ENCODE measurements around the gene MICAL2.

The MICAL2 gene

DNA sequence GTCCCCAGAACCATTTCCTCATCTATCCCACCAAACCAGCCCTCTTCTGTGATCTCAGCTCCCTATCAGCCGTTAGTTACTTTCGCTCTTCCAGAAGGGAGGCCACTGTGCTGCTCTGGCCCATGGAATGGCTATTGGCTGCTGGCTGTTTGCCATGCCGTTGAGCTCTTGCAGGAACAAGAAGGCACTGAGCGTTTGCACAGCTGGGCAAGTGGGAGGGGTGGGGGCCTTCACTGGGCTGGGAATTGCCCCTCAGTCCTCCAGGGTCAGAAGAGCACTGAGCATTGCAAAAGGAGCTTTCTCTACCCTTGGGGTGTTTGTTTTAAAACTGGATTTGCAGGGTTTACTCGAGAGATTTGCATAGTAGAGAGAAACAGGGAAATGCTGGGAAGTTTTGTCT, 137.9 kb downstream of the MICAL2 start:
- peak; percentile 72 for DNase-seq (ENCODE audit: low read depth)
- TF ChIP-seq, protein P1, sequence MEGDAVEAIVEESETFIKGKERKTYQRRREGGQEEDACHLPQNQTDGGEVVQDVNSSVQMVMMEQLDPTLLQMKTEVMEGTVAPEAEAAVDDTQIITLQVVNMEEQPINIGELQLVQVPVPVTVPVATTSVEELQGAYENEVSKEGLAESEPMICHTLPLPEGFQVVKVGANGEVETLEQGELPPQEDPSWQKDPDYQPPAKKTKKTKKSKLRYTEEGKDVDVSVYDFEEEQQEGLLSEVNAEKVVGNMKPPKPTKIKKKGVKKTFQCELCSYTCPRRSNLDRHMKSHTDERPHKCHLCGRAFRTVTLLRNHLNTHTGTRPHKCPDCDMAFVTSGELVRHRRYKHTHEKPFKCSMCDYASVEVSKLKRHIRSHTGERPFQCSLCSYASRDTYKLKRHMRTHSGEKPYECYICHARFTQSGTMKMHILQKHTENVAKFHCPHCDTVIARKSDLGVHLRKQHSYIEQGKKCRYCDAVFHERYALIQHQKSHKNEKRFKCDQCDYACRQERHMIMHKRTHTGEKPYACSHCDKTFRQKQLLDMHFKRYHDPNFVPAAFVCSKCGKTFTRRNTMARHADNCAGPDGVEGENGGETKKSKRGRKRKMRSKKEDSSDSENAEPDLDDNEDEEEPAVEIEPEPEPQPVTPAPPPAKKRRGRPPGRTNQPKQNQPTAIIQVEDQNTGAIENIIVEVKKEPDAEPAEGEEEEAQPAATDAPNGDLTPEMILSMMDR (IDR thresholded peaks at IDR 0.05; ENCODE audit: insufficient read depth, low read depth, low read length, missing control alignments) = no peak
- no peak overlapping the region for H3K4me3 ChIP-seq (ENCODE audit: low read length)

DNA sequence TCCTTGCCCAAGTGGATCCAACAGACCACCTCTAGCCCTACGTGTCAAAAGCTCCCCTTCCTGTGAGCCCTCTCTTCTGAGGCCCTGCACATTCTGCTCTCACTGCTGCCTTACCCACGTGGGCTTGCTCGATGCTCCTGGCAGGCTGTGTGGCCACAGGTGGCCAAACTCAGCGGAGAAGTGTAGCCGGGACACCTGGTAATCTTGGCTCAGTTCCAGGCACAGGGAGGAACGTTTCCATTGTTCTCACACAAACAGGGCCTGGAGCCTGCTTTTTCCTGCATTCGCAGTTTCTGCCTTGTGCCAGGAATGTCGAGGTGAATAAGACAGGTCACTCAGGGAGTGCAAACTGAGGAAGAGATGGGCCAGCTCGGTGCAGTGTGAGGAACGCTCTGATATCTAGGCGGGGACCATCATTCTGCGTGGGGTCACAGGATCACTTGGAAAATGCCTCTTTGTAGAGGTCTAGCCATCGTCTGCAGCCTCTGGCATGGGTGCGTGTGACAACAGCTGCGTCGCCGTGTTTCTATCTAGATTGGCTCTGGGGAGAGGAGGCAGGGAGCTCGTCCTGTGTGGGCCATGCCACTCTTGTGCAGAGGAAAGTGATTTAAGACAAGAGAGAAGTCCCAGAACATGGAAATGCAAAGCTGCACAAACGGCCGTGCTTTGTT, 139.3 kb downstream of the MICAL2 start:
- TF ChIP-seq, protein P1 (IDR thresholded peaks at IDR 0.05; ENCODE audit: insufficient read depth, low read depth, low read length, missing control alignments) = no peak
- DNase-seq (ENCODE audit: low read depth) = peak; percentile 29
- no peak overlapping the region for H3K4me3 ChIP-seq (ENCODE audit: low read length)

DNA sequence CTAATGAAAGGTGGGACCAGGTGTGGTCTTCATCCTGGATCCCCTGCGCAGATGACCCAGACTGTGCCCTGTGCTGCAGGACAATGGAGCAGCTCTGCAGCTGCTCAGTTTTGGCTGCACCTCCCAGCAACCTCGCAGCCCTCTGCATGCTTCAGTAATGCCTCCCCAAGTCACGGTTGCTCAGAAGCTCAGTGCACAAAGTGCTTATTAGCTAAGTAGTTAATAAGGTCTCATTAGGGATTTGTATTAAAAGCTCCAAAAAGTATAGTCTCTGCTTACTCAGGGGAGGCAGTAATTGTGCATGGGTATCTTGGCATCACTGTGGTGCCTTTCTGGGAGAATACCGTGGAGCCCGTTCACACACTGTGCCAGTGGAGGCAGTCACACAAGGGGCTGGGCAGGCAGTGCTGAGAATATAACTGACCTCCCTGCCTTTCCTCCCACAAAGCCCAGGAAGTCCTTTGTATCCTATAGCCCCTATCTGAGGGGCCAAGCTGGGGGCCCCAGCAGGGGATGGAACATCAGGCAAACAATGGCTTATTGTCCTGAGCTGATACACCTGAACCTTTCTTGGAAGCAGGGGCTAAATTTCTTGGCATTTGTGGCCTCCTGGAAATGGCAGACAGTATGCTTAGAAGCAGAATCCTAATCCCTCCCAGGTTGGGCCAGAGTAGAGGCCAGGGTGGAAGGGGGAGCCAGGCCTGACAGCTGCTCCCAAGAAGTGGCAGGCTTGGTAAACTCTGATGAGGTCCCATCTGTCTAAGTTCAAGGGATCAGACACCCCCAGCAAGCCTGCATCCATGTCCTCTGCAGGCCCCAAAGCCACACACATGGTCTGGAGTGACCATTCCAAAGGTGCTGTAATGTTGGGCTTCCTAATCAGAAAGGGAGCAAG, 141.5 kb downstream of the MICAL2 start:
- no peak overlapping the region for H3K4me3 ChIP-seq (ENCODE audit: low read length)
- no peak for DNase-seq (ENCODE audit: low read depth)
- TF ChIP-seq, protein P1 (IDR thresholded peaks at IDR 0.05; ENCODE audit: insufficient read depth, low read depth, low read length, missing control alignments) = no peak

DNA sequence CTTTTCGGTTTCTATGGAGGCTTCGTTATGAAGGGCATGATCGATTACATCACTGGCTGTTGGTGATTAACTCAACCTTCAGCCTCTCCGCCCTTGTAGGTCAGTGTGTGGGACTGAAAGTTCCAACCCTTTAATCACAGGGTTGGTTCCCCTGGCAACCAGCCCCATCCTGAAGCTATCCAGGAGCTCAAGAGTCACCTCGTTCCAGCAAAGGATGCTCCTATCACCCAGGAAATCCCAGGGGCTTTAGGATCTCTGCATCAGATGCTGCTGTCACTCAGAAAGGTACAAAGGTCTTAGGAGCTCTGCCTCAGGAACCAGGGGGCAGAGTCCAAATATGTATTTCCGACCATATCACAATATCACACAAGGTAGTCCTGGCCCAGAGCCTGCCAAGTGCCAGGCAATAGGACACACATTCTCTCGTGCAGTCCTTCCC, 143.5 kb downstream of the MICAL2 start:
- TF ChIP-seq, protein P1 (IDR thresholded peaks at IDR 0.05; ENCODE audit: insufficient read depth, low read depth, low read length, missing control alignments) = no peak
- DNase-seq (ENCODE audit: low read depth) = no peak
- no peak overlapping the region for H3K4me3 ChIP-seq (ENCODE audit: low read length)

DNA sequence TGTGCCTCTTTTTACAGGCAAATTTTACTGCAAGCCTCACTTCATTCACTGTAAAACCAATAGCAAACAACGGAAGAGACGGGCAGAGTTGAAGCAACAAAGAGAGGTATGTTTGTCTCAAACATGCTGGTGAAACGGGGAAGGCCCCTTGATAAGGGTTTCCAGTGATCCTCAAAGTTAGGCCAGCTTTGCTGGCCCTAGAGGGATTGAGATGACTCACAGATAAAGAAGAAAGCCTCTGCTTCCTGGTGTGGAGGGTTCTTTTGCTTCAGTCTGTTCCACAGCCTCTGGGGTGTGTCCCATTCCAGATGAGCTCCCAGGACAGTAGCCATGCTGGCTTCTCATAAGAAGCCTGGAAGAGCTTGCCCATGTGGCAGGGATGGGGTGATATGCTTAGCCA, 148.1 kb downstream of the MICAL2 start:
- peak; percentile 70 for DNase-seq (ENCODE audit: low read depth)
- H3K4me3 ChIP-seq (ENCODE audit: low read length) = no peak overlapping the region
- TF ChIP-seq, protein P1 (IDR thresholded peaks at IDR 0.05; ENCODE audit: insufficient read depth, low read depth, low read length, missing control alignments) = no peak

DNA sequence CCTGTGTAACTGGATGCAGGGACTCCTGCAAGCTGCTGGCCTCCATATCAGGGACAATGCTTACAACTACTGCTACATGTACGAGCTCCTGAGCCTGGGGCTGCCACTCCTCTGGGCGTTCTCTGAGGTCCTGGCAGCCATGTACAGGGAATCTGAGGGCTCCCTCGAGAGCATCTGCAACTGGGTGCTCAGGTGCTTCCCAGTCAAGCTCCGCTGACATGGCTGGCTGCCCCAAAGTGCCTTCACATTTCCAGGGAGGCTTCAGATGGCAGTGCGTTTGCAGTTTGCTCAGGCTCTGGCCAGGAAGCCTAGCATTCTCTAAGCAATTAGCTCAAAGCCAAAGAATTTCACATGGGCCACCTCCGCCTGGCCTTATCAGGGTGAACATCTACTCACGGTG, 149.6 kb downstream of the MICAL2 start:
- no peak overlapping the region for H3K4me3 ChIP-seq (ENCODE audit: low read length)
- TF ChIP-seq, protein P1 (IDR thresholded peaks at IDR 0.05; ENCODE audit: insufficient read depth, low read depth, low read length, missing control alignments) = no peak

More for the DNA sequence above, 149.6 kb downstream of the MICAL2 start:
- DNase-seq (ENCODE audit: low read depth) = no peak

Measured in epithelial cell of esophagus (primary cell).